ENCODE data around the gene AK3. TPM values are rescaled to one million over a fixed set of nuclear protein-coding genes. Genes with fewer than 3 reads are reported as not detected.

AK3 gene
- total RNA-seq, 1 donor from 2014 or later: 45.1 TPM

DNA sequence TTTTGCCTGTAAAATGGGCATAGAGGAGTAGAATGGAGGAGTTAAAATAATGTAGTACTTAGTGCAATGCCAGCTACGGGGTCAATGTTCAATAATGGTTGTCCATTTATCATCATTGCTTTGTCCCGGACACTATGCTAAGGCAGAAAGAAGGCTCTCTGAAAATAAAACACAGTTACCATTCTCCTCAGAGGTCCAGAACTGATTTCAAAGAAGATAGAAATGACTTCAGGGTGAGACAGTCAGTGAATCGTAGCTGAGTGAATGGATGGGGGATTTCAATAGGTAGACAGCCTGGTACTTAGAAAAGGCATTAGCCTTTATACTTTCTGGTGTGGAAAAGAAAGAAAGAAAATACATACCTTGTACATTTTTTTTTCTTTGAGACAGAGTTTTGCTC is 1.2 kb upstream of the AK3 start:
- peak overlapping the region; percentile 72 for H2AFZ ChIP-seq (ENCODE audit: low read depth, low read length)
- peaks cover 3% of the 10 kb centered on the region for H4K20me1 ChIP-seq (ENCODE audit: insufficient read depth, low read length)
- peak overlapping the region; percentile 84 for H3K4me3 Mint-ChIP-seq (ENCODE audit: unreplicated experiment)
- H3K27me3 Mint-ChIP-seq (ENCODE audit: low read depth, unreplicated experiment): no peaks in the 10 kb centered on the region
- DNase-seq (ENCODE audit: low read depth): no peak
- no peaks in the 10 kb centered on the region for H3K4me1 ChIP-seq (ENCODE audit: insufficient read depth, low read length)
- H3K4me3 ChIP-seq (ENCODE audit: insufficient read depth, low read depth, low read length): no peak overlapping the region
- peaks cover 2% of the 10 kb centered on the region for H3K9me3 Mint-ChIP-seq (ENCODE audit: unreplicated experiment)
- H3K9ac ChIP-seq (ENCODE audit: low read length): no peak overlapping the region
- TF ChIP-seq, protein P1, sequence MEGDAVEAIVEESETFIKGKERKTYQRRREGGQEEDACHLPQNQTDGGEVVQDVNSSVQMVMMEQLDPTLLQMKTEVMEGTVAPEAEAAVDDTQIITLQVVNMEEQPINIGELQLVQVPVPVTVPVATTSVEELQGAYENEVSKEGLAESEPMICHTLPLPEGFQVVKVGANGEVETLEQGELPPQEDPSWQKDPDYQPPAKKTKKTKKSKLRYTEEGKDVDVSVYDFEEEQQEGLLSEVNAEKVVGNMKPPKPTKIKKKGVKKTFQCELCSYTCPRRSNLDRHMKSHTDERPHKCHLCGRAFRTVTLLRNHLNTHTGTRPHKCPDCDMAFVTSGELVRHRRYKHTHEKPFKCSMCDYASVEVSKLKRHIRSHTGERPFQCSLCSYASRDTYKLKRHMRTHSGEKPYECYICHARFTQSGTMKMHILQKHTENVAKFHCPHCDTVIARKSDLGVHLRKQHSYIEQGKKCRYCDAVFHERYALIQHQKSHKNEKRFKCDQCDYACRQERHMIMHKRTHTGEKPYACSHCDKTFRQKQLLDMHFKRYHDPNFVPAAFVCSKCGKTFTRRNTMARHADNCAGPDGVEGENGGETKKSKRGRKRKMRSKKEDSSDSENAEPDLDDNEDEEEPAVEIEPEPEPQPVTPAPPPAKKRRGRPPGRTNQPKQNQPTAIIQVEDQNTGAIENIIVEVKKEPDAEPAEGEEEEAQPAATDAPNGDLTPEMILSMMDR (IDR thresholded peaks at IDR 0.05; ENCODE audit: insufficient read depth, low read depth, low read length): no peak
- TF ChIP-seq EZH2 (IDR thresholded peaks at IDR 0.05; ENCODE audit: insufficient read depth, low read length): no peak
- no peak overlapping the region for H3K27ac ChIP-seq (ENCODE audit: low read depth, low read length)
- FAIRE-seq: no peak
- no peaks in the 10 kb centered on the region for H3K36me3 ChIP-seq (ENCODE audit: insufficient read depth, low read length)
- H3K79me2 ChIP-seq (ENCODE audit: insufficient read depth, low read length): peaks cover 33% of the 10 kb centered on the region
- no peaks in the 10 kb centered on the region for H3K27me3 ChIP-seq (ENCODE audit: insufficient read depth, low read length)
- peaks cover 3% of the 10 kb centered on the region for H3K36me3 Mint-ChIP-seq (ENCODE audit: low read depth, unreplicated experiment)
- H3K27ac Mint-ChIP-seq (ENCODE audit: unreplicated experiment): no peak overlapping the region
- H3K9me3 ChIP-seq (ENCODE audit: insufficient read depth, low read depth, low read length): no peaks in the 10 kb centered on the region
- peaks cover 18% of the 10 kb centered on the region for H3K4me1 Mint-ChIP-seq (ENCODE audit: low read depth, unreplicated experiment)
- H3K4me2 ChIP-seq (ENCODE audit: low read length): peak overlapping the region; percentile 94

DNA sequence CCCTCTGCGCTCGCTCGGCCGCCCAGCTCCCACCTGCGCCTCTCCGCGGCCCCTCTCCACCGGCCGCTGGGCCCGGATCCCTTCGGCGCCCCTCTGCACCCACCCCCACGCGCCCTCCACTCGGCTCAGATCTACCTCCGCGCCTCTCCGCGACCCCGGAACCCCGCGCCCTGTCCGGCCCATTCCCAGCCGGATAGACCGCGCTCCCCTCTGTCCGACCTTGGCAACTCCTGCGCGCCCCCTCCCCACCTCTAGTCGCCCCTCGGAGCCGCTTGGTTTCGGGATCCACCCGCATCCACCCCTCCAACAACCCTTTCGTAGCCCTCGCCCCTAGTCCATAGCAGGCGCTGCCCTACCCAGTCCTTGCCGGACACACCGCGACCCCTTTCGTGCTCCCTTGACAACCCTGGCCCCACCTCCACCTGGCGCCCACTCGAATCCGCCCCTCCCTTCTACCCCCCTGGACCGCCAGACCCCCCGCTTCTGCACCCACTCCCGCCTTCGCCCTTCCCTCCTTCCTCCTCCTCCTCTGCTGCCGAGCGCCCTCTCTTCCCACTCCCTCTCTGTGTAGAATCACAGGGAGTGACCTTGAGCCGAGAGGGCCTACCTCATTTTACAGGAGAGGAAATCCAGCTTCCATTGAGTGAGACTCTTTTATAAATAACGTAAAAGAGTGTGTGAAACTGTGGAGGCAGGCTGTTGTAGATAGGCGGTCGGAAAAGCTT is 525 bp upstream of the AK3 start:
- H3K4me3 Mint-ChIP-seq (ENCODE audit: unreplicated experiment): peak overlapping the region; percentile 84
- no peak for TF ChIP-seq EZH2 (IDR thresholded peaks at IDR 0.05; ENCODE audit: insufficient read depth, low read length)
- TF ChIP-seq, protein P1 (IDR thresholded peaks at IDR 0.05; ENCODE audit: insufficient read depth, low read depth, low read length): no peak
- H3K27ac ChIP-seq (ENCODE audit: low read depth, low read length): no peak overlapping the region
- H3K27me3 Mint-ChIP-seq (ENCODE audit: low read depth, unreplicated experiment): no peaks in the 10 kb centered on the region
- DNase-seq (ENCODE audit: low read depth) (no peak), FAIRE-seq (no peak)
- peaks cover 2% of the 10 kb centered on the region for H3K9me3 Mint-ChIP-seq (ENCODE audit: unreplicated experiment)
- peak overlapping the region; percentile 94 for H3K4me2 ChIP-seq (ENCODE audit: low read length)
- H3K79me2 ChIP-seq (ENCODE audit: insufficient read depth, low read length): peaks cover 40% of the 10 kb centered on the region
- H3K9ac ChIP-seq (ENCODE audit: low read length): peak overlapping the region; percentile 86
- peak overlapping the region; percentile 77 for H3K4me3 ChIP-seq (ENCODE audit: insufficient read depth, low read depth, low read length)
- no peaks in the 10 kb centered on the region for H3K4me1 ChIP-seq (ENCODE audit: insufficient read depth, low read length)
- peaks cover 7% of the 10 kb centered on the region for H4K20me1 ChIP-seq (ENCODE audit: insufficient read depth, low read length)
- H2AFZ ChIP-seq (ENCODE audit: low read depth, low read length): peak overlapping the region; percentile 72
- H3K27me3 ChIP-seq (ENCODE audit: insufficient read depth, low read length): no peaks in the 10 kb centered on the region
- no peaks in the 10 kb centered on the region for H3K36me3 ChIP-seq (ENCODE audit: insufficient read depth, low read length)
- H3K4me1 Mint-ChIP-seq (ENCODE audit: low read depth, unreplicated experiment): peaks cover 18% of the 10 kb centered on the region
- H3K36me3 Mint-ChIP-seq (ENCODE audit: low read depth, unreplicated experiment): peaks cover 3% of the 10 kb centered on the region
- H3K27ac Mint-ChIP-seq (ENCODE audit: unreplicated experiment): peak overlapping the region; percentile 76
- no peaks in the 10 kb centered on the region for H3K9me3 ChIP-seq (ENCODE audit: insufficient read depth, low read depth, low read length)

DNA sequence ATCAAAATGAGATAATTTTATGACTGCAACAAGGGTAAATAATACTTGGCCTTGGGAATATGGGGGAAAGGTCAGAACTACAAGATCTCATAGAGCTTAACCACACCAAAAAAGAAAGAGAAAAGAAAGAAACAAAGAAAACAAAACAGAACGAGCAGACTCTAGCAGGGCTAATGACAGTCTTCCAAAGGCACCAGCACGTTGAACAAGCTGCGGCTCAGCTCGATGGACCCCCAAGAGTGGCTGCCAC is 689 bp downstream of the AK3 start:
- Histone ChIP-seq H3K9me3 (ENCODE audit: insufficient read depth, low read depth, low read length) (no peaks in the 10 kb centered on the region), H2AFZ (ENCODE audit: low read depth, low read length) (peak overlapping the region; percentile 89), H3K27ac (ENCODE audit: low read depth, low read length) (peak overlapping the region; percentile 53), H4K20me1 (ENCODE audit: insufficient read depth, low read length) (peaks cover 8% of the 10 kb centered on the region), H3K9ac (ENCODE audit: low read length) (peak overlapping the region; percentile 86), H3K4me3 (ENCODE audit: insufficient read depth, low read depth, low read length) (peak overlapping the region; percentile 77), H3K4me1 (ENCODE audit: insufficient read depth, low read length) (no peaks in the 10 kb centered on the region), H3K79me2 (ENCODE audit: insufficient read depth, low read length) (peaks cover 45% of the 10 kb centered on the region), H3K36me3 (ENCODE audit: insufficient read depth, low read length) (no peaks in the 10 kb centered on the region), H3K4me2 (ENCODE audit: low read length) (peak overlapping the region; percentile 94), H3K27me3 (ENCODE audit: insufficient read depth, low read length) (no peaks in the 10 kb centered on the region)
- FAIRE-seq (no peak), DNase-seq (ENCODE audit: low read depth) (no peak)
- peak overlapping the region; percentile 90 for H3K27ac Mint-ChIP-seq (ENCODE audit: unreplicated experiment)
- peaks cover 18% of the 10 kb centered on the region for H3K4me1 Mint-ChIP-seq (ENCODE audit: low read depth, unreplicated experiment)
- peaks cover 3% of the 10 kb centered on the region for H3K36me3 Mint-ChIP-seq (ENCODE audit: low read depth, unreplicated experiment)
- peaks cover 2% of the 10 kb centered on the region for H3K9me3 Mint-ChIP-seq (ENCODE audit: unreplicated experiment)
- H3K27me3 Mint-ChIP-seq (ENCODE audit: low read depth, unreplicated experiment): no peaks in the 10 kb centered on the region
- H3K4me3 Mint-ChIP-seq (ENCODE audit: unreplicated experiment): peak overlapping the region; percentile 87
- no peak for TF ChIP-seq EZH2 (IDR thresholded peaks at IDR 0.05; ENCODE audit: insufficient read depth, low read length)
- TF ChIP-seq, protein P1 (IDR thresholded peaks at IDR 0.05; ENCODE audit: insufficient read depth, low read depth, low read length): no peak

Measured in astrocyte (in vitro differentiated cells and primary cell).